DND-41 (cell line): ENCODE data around the gene DYNC2I2.

Source experiments
- ATAC-seq: fragments of 200-7000 bp; cut with Tn5 transposase; 3 replicates; pipeline ENCODE4 v1.9.1; 2021; ENCODE audit warnings: low read depth; ENCODE audit not compliant: insufficient read depth
- DNase-seq: peaks from one replicate; pipeline ENCODE4 v3.0.0-alpha.2; 2020
- H2AFZ ChIP-seq: 2 replicates; pipeline ENCODE4 v1.6.0; 2012; ENCODE audit warnings: low read depth, low read length
- H3K27ac ChIP-seq: 2 replicates; pipeline ENCODE4 v1.5.1; 2012; ENCODE audit warnings: low read length, inconsistent platforms
- H3K27me3 ChIP-seq: fragments of 200-600 bp; sonication (generic); 2 replicates; pipeline ENCODE4 v1.6.0; 2012; ENCODE audit warnings: low read length, mild to moderate bottlenecking, inconsistent platforms; ENCODE audit not compliant: insufficient read depth, poor library complexity
- H3K36me3 ChIP-seq: 2 replicates; pipeline ENCODE4 v1.5.1; 2012; ENCODE audit warnings: low read length, inconsistent platforms; ENCODE audit not compliant: insufficient read depth
- H3K4me1 ChIP-seq: 2 replicates; pipeline ENCODE4 v1.5.1; 2012; ENCODE audit warnings: mild to moderate bottlenecking, low read length; ENCODE audit not compliant: insufficient read depth
- H3K4me2 ChIP-seq: 2 replicates; pipeline ENCODE4 v1.6.0; 2012; ENCODE audit warnings: mild to moderate bottlenecking, moderate library complexity, low read length, inconsistent platforms; ENCODE audit not compliant: insufficient read depth
- H3K4me3 ChIP-seq, 2 experiments: fragments of 200-600 bp in 1 of 2; shearing (Covaris generic) in 1 of 2; 2 replicates each; pipeline ENCODE4 v1.5.1; 2012 to 2016; ENCODE audit warnings: inconsistent platforms in 2 of 2, low read length in 2 of 2, mild to moderate bottlenecking in 2 of 2, low read depth in 1 of 2, moderate library complexity in 1 of 2
- H3K79me2 ChIP-seq: 2 replicates; pipeline ENCODE4 v1.6.0; 2012; ENCODE audit warnings: low read length, inconsistent platforms; ENCODE audit not compliant: insufficient read depth
- H3K9ac ChIP-seq: 2 replicates; pipeline ENCODE4 v1.6.0; 2012; ENCODE audit warnings: low read depth, mild to moderate bottlenecking, inconsistent platforms, low read length, moderate library complexity
- H3K9me3 ChIP-seq: 2 replicates; pipeline ENCODE4 v1.5.1; 2012; ENCODE audit warnings: low read length, moderate library complexity, mild to moderate bottlenecking, inconsistent platforms; ENCODE audit not compliant: insufficient read depth, severe bottlenecking
- H4K20me1 ChIP-seq: 2 replicates; pipeline ENCODE4 v1.6.0; 2012; ENCODE audit warnings: low read length; ENCODE audit not compliant: insufficient read depth
- CTCF ChIP-seq: IDR thresholded peaks from 2 replicates; pipeline ENCODE4 v1.5.1; 2012; ENCODE audit warnings: borderline replicate concordance, low read length, moderate library complexity, mild to moderate bottlenecking; ENCODE audit not compliant: poor library complexity, severe bottlenecking; ENCODE audit errors: extremely low read depth
- EZH2 ChIP-seq: IDR thresholded peaks from 3 replicates; pipeline ENCODE4 v1.6.1; 2012; ENCODE audit warnings: borderline replicate concordance, low read depth, mild to moderate bottlenecking, moderate library complexity, low read length, inconsistent platforms; ENCODE audit not compliant: severe bottlenecking

The DYNC2I2 gene

GRCh38 chr9:128634651-128635262 is 21.9 kb downstream of the DYNC2I2 start:
- Histone ChIP-seq H3K4me1 (no peaks in the 10 kb centered on the region), H3K4me3 (no peak overlapping the region), H4K20me1 (peaks cover 7% of the 10 kb centered on the region; the same call in 1 of the 2 replicates), H3K36me3 (peaks cover 80% of the 10 kb centered on the region), H3K79me2 (no peaks in the 10 kb centered on the region; the same call in 1 of the 2 replicates), H3K9me3 (no peaks in the 10 kb centered on the region), H3K9ac (no peak overlapping the region), H3K27ac (no peak overlapping the region), H3K27me3 (no peaks in the 10 kb centered on the region), H2AFZ (no peak overlapping the region), H3K4me2 (no peak overlapping the region)
- DNase-seq: no peak
- TF ChIP-seq CTCF (no peak), EZH2 (no peak)
- no peak; the same call in 2 of the 3 replicates for ATAC-seq

- Histone ChIP-seq H3K4me1 (no peaks in the 10 kb centered on the region), H2AFZ (no peak overlapping the region), H3K79me2 (no peaks in the 10 kb centered on the region; the same call in 1 of the 2 replicates), H3K27ac (no peak overlapping the region), H3K9me3 (no peaks in the 10 kb centered on the region), H3K9ac (no peak overlapping the region), H3K4me3 (no peak overlapping the region), H4K20me1 (peaks cover 7% of the 10 kb centered on the region; the same call in 1 of the 2 replicates), H3K36me3 (peaks cover 83% of the 10 kb centered on the region), H3K27me3 (no peaks in the 10 kb centered on the region), H3K4me2 (no peak overlapping the region)
- DNase-seq (no peak), ATAC-seq (no peak)
- no peak for TF ChIP-seq EZH2
- TF ChIP-seq CTCF: no peak
Observed at GRCh38 chr9:128634111-128634510, 22.5 kb downstream of the DYNC2I2 start.

- Histone ChIP-seq H3K79me2 (no peaks in the 10 kb centered on the region; the same call in 1 of the 2 replicates), H3K36me3 (peaks cover 85% of the 10 kb centered on the region), H3K4me2 (no peak overlapping the region), H3K4me1 (no peaks in the 10 kb centered on the region), H3K27ac (no peak overlapping the region), H3K9me3 (no peaks in the 10 kb centered on the region), H3K9ac (no peak overlapping the region), H3K4me3 (no peak overlapping the region), H4K20me1 (peaks cover 9% of the 10 kb centered on the region; the same call in 1 of the 2 replicates), H2AFZ (no peak overlapping the region), H3K27me3 (no peaks in the 10 kb centered on the region)
- TF ChIP-seq EZH2 (no peak), CTCF (no peak)
- no peak for DNase-seq
- ATAC-seq: no peak
Observed at GRCh38 chr9:128633601-128634000, 23.0 kb downstream of the DYNC2I2 start.
